ENCODE results near the gene CTRB2. TPM values are rescaled to one million over a fixed set of nuclear protein-coding genes. Genes with fewer than 3 reads are reported as not detected.

The CTRB2 gene
- total RNA-seq, 1 experiment from 2014 or later = 5.8 TPM

DNA sequence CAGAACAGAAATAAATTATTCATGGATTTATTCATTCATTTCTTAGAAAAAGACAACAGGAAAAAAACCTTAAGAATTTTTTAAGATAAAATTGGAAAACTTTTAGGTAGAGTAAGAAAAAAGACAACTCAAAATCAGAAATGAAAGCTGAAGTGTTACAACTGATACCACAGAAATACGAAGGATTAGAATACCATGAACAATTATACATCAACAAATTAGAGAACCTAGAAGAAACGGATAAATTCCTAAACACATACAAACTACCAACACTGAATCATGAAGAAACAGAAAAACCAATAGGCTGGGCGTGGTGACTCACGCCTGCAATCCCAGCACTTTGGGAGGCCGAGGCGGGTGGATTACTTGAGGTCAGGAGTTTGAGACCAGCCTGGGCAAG is 27.8 kb downstream of the CTRB2 start:
- Mint-ChIP-seq H3K9me3 (peaks cover 34% of the 10 kb centered on the region), H3K27me3 (ENCODE audit: low read depth) (peaks cover 5% of the 10 kb centered on the region), H3K27ac (no peak overlapping the region), H3K4me3 (no peak overlapping the region), H3K4me1 (no peaks in the 10 kb centered on the region), H3K36me3 (peaks cover 13% of the 10 kb centered on the region)
- ATAC-seq (no peak), DNase-seq (ENCODE audit: low spot score) (no peak)
- ChIA-PET POLR2A (interaction anchor here (0.6 kb wide), 1 partner anchor 169 kb away, joined by 4 read pairs; no protein-coding TSS in a partner anchor), CTCF (no interaction called here)
- TF ChIP-seq, protein P1, sequence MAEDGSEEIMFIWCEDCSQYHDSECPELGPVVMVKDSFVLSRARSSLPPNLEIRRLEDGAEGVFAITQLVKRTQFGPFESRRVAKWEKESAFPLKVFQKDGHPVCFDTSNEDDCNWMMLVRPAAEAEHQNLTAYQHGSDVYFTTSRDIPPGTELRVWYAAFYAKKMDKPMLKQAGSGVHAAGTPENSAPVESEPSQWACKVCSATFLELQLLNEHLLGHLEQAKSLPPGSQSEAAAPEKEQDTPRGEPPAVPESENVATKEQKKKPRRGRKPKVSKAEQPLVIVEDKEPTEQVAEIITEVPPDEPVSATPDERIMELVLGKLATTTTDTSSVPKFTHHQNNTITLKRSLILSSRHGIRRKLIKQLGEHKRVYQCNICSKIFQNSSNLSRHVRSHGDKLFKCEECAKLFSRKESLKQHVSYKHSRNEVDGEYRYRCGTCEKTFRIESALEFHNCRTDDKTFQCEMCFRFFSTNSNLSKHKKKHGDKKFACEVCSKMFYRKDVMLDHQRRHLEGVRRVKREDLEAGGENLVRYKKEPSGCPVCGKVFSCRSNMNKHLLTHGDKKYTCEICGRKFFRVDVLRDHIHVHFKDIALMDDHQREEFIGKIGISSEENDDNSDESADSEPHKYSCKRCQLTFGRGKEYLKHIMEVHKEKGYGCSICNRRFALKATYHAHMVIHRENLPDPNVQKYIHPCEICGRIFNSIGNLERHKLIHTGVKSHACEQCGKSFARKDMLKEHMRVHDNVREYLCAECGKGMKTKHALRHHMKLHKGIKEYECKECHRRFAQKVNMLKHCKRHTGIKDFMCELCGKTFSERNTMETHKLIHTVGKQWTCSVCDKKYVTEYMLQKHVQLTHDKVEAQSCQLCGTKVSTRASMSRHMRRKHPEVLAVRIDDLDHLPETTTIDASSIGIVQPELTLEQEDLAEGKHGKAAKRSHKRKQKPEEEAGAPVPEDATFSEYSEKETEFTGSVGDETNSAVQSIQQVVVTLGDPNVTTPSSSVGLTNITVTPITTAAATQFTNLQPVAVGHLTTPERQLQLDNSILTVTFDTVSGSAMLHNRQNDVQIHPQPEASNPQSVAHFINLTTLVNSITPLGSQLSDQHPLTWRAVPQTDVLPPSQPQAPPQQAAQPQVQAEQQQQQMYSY (CRISPR knock-in tag; IDR thresholded peaks at IDR 0.05) = no peak
- TF ChIP-seq, protein P2, sequence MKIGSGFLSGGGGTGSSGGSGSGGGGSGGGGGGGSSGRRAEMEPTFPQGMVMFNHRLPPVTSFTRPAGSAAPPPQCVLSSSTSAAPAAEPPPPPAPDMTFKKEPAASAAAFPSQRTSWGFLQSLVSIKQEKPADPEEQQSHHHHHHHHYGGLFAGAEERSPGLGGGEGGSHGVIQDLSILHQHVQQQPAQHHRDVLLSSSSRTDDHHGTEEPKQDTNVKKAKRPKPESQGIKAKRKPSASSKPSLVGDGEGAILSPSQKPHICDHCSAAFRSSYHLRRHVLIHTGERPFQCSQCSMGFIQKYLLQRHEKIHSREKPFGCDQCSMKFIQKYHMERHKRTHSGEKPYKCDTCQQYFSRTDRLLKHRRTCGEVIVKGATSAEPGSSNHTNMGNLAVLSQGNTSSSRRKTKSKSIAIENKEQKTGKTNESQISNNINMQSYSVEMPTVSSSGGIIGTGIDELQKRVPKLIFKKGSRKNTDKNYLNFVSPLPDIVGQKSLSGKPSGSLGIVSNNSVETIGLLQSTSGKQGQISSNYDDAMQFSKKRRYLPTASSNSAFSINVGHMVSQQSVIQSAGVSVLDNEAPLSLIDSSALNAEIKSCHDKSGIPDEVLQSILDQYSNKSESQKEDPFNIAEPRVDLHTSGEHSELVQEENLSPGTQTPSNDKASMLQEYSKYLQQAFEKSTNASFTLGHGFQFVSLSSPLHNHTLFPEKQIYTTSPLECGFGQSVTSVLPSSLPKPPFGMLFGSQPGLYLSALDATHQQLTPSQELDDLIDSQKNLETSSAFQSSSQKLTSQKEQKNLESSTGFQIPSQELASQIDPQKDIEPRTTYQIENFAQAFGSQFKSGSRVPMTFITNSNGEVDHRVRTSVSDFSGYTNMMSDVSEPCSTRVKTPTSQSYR (CRISPR knock-in tag; IDR thresholded peaks at IDR 0.05) = no peak
- TF ChIP-seq MYBL2 (CRISPR knock-in tag; IDR thresholded peaks at IDR 0.05) (no peak), CBFB (CRISPR knock-in tag; IDR thresholded peaks at IDR 0.05; ENCODE audit: low read depth) (no peak), FOXK1 (CRISPR knock-in tag; IDR thresholded peaks at IDR 0.05) (no peak), ETV6 (CRISPR knock-in tag; IDR thresholded peaks at IDR 0.05) (no peak), NFATC4 (CRISPR knock-in tag; IDR thresholded peaks at IDR 0.05) (no peak), OVOL2 (CRISPR knock-in tag; IDR thresholded peaks at IDR 0.05; ENCODE audit: borderline replicate concordance) (no peak), IRF2 (CRISPR knock-in tag; IDR thresholded peaks at IDR 0.05; ENCODE audit: borderline replicate concordance, low read depth) (no peak), ZNF263 (CRISPR knock-in tag; IDR thresholded peaks at IDR 0.05; ENCODE audit: low read depth) (no peak), TCF7 (CRISPR knock-in tag; IDR thresholded peaks at IDR 0.05; ENCODE audit: low read depth) (no peak), SMAD4 (CRISPR knock-in tag; IDR thresholded peaks at IDR 0.05) (no peak)
- TF ChIP-seq, protein P3, sequence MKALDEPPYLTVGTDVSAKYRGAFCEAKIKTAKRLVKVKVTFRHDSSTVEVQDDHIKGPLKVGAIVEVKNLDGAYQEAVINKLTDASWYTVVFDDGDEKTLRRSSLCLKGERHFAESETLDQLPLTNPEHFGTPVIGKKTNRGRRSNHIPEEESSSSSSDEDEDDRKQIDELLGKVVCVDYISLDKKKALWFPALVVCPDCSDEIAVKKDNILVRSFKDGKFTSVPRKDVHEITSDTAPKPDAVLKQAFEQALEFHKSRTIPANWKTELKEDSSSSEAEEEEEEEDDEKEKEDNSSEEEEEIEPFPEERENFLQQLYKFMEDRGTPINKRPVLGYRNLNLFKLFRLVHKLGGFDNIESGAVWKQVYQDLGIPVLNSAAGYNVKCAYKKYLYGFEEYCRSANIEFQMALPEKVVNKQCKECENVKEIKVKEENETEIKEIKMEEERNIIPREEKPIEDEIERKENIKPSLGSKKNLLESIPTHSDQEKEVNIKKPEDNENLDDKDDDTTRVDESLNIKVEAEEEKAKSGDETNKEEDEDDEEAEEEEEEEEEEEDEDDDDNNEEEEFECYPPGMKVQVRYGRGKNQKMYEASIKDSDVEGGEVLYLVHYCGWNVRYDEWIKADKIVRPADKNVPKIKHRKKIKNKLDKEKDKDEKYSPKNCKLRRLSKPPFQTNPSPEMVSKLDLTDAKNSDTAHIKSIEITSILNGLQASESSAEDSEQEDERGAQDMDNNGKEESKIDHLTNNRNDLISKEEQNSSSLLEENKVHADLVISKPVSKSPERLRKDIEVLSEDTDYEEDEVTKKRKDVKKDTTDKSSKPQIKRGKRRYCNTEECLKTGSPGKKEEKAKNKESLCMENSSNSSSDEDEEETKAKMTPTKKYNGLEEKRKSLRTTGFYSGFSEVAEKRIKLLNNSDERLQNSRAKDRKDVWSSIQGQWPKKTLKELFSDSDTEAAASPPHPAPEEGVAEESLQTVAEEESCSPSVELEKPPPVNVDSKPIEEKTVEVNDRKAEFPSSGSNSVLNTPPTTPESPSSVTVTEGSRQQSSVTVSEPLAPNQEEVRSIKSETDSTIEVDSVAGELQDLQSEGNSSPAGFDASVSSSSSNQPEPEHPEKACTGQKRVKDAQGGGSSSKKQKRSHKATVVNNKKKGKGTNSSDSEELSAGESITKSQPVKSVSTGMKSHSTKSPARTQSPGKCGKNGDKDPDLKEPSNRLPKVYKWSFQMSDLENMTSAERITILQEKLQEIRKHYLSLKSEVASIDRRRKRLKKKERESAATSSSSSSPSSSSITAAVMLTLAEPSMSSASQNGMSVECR (CRISPR knock-in tag; IDR thresholded peaks at IDR 0.05; ENCODE audit: borderline replicate concordance) = no peak
- TF ChIP-seq, protein P4, sequence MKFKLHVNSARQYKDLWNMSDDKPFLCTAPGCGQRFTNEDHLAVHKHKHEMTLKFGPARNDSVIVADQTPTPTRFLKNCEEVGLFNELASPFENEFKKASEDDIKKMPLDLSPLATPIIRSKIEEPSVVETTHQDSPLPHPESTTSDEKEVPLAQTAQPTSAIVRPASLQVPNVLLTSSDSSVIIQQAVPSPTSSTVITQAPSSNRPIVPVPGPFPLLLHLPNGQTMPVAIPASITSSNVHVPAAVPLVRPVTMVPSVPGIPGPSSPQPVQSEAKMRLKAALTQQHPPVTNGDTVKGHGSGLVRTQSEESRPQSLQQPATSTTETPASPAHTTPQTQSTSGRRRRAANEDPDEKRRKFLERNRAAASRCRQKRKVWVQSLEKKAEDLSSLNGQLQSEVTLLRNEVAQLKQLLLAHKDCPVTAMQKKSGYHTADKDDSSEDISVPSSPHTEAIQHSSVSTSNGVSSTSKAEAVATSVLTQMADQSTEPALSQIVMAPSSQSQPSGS (CRISPR knock-in tag; IDR thresholded peaks at IDR 0.05; ENCODE audit: borderline replicate concordance, low read depth) = no peak
- TF ChIP-seq, protein P5, sequence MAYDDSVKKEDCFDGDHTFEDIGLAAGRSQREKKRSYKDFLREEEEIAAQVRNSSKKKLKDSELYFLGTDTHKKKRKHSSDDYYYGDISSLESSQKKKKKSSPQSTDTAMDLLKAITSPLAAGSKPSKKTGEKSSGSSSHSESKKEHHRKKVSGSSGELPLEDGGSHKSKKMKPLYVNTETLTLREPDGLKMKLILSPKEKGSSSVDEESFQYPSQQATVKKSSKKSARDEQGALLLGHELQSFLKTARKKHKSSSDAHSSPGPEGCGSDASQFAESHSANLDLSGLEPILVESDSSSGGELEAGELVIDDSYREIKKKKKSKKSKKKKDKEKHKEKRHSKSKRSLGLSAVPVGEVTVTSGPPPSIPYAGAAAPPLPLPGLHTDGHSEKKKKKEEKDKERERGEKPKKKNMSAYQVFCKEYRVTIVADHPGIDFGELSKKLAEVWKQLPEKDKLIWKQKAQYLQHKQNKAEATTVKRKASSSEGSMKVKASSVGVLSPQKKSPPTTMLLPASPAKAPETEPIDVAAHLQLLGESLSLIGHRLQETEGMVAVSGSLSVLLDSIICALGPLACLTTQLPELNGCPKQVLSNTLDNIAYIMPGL (CRISPR knock-in tag; IDR thresholded peaks at IDR 0.05) = no peak
- TF ChIP-seq, protein P6, sequence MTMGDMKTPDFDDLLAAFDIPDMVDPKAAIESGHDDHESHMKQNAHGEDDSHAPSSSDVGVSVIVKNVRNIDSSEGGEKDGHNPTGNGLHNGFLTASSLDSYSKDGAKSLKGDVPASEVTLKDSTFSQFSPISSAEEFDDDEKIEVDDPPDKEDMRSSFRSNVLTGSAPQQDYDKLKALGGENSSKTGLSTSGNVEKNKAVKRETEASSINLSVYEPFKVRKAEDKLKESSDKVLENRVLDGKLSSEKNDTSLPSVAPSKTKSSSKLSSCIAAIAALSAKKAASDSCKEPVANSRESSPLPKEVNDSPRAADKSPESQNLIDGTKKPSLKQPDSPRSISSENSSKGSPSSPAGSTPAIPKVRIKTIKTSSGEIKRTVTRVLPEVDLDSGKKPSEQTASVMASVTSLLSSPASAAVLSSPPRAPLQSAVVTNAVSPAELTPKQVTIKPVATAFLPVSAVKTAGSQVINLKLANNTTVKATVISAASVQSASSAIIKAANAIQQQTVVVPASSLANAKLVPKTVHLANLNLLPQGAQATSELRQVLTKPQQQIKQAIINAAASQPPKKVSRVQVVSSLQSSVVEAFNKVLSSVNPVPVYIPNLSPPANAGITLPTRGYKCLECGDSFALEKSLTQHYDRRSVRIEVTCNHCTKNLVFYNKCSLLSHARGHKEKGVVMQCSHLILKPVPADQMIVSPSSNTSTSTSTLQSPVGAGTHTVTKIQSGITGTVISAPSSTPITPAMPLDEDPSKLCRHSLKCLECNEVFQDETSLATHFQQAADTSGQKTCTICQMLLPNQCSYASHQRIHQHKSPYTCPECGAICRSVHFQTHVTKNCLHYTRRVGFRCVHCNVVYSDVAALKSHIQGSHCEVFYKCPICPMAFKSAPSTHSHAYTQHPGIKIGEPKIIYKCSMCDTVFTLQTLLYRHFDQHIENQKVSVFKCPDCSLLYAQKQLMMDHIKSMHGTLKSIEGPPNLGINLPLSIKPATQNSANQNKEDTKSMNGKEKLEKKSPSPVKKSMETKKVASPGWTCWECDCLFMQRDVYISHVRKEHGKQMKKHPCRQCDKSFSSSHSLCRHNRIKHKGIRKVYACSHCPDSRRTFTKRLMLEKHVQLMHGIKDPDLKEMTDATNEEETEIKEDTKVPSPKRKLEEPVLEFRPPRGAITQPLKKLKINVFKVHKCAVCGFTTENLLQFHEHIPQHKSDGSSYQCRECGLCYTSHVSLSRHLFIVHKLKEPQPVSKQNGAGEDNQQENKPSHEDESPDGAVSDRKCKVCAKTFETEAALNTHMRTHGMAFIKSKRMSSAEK (CRISPR knock-in tag; IDR thresholded peaks at IDR 0.05; ENCODE audit: borderline replicate concordance) = no peak
- TF ChIP-seq, protein P7, sequence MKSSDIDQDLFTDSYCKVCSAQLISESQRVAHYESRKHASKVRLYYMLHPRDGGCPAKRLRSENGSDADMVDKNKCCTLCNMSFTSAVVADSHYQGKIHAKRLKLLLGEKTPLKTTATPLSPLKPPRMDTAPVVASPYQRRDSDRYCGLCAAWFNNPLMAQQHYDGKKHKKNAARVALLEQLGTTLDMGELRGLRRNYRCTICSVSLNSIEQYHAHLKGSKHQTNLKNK (CRISPR knock-in tag; IDR thresholded peaks at IDR 0.05) = no peak
- TF ChIP-seq, protein P8, sequence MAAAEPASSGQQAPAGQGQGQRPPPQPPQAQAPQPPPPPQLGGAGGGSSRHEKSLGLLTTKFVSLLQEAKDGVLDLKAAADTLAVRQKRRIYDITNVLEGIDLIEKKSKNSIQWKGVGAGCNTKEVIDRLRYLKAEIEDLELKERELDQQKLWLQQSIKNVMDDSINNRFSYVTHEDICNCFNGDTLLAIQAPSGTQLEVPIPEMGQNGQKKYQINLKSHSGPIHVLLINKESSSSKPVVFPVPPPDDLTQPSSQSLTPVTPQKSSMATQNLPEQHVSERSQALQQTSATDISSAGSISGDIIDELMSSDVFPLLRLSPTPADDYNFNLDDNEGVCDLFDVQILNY (CRISPR knock-in tag; IDR thresholded peaks at IDR 0.05) = no peak

Data from WTC11 (cell line).